Muscle of arm (tissue), 12 donors: ENCODE results near the gene MSRB1. TPM values are rescaled to one million over a fixed set of nuclear protein-coding genes. Genes with fewer than 3 reads are reported as not detected.

Experiments
- DNase-seq: peaks from one replicate; pipeline ENCODE4 v3.0.0-alpha.2; 2013
- polyA plus RNA-seq, 12 donors: library from polyadenylated mRNA; unstranded; fragments of 120-200 nt; gene quantifications; one replicate each; pipeline ENCODE4 v1.2.1, GENCODE V29; 2013; ENCODE audit not compliant: insufficient read length in 12 of 12

MSRB1 gene
- polyA plus RNA-seq, 12 donors: 14.2 to 50.0 (median 27.8) TPM; not detected in 1

- no peak for DNase-seq
Measured at GRCh38 chr16:1918351-1919326, 24.4 kb downstream of the MSRB1 start, which contains the start of gene HS3ST6. TSS of gene HS3ST6 (minus strand) at chr16:1918415. CDS start at chr16:1918323, 92 bp downstream.

GRCh38 chr16:1917665-1918350 lies 25.2 kb downstream of the MSRB1 start:
- no peak for DNase-seq

- no peak for DNase-seq
Measured at GRCh38 chr16:1917056-1917664, 25.8 kb downstream of the MSRB1 start.

GRCh38 chr16:1916640-1916990 lies 26.4 kb downstream of the MSRB1 start:
- DNase-seq: no peak

- DNase-seq: no peak
Measured at GRCh38 chr16:1915732-1916639, 27.0 kb downstream of the MSRB1 start.

- DNase-seq: no peak
Measured at GRCh38 chr16:1914988-1915387, 28.0 kb downstream of the MSRB1 start.

GRCh38 chr16:1914084-1914608 lies 28.9 kb downstream of the MSRB1 start:
- DNase-seq: no peak

GRCh38 chr16:1913327-1914083 lies 29.5 kb downstream of the MSRB1 start:
- DNase-seq: no peak

GRCh38 chr16:1912215-1912543 lies 30.8 kb downstream of the MSRB1 start:
- no peak for DNase-seq

GRCh38 chr16:1911467-1912214 lies 31.4 kb downstream of the MSRB1 start:
- DNase-seq: no peak

- no peak for DNase-seq
Measured at GRCh38 chr16:1909561-1910231, 33.3 kb downstream of the MSRB1 start.

- DNase-seq: no peak
Measured at GRCh38 chr16:1908983-1909382, 34.0 kb downstream of the MSRB1 start.

GRCh38 chr16:1908184-1908583 lies 34.8 kb downstream of the MSRB1 start:
- no peak for DNase-seq

- no peak for DNase-seq
Measured at GRCh38 chr16:1907226-1907860, 35.7 kb downstream of the MSRB1 start.

- DNase-seq: no peak
Measured at GRCh38 chr16:1906846-1907165, 36.2 kb downstream of the MSRB1 start.

- DNase-seq: no peak
Measured at GRCh38 chr16:1906055-1906845, 36.7 kb downstream of the MSRB1 start.

GRCh38 chr16:1903845-1904840 lies 38.9 kb downstream of the MSRB1 start:
- no peak for DNase-seq
